ENCODE measurements around the gene MAGEL2.

The MAGEL2 gene

GRCh38 chr15:23647421-23648370 is at the start of gene MAGEL2:
Gene MAGEL2 (minus strand): TSS chr15:23647867. CDS start chr15:23647742, 125 bp downstream.
- TF ChIP-seq, protein P1, sequence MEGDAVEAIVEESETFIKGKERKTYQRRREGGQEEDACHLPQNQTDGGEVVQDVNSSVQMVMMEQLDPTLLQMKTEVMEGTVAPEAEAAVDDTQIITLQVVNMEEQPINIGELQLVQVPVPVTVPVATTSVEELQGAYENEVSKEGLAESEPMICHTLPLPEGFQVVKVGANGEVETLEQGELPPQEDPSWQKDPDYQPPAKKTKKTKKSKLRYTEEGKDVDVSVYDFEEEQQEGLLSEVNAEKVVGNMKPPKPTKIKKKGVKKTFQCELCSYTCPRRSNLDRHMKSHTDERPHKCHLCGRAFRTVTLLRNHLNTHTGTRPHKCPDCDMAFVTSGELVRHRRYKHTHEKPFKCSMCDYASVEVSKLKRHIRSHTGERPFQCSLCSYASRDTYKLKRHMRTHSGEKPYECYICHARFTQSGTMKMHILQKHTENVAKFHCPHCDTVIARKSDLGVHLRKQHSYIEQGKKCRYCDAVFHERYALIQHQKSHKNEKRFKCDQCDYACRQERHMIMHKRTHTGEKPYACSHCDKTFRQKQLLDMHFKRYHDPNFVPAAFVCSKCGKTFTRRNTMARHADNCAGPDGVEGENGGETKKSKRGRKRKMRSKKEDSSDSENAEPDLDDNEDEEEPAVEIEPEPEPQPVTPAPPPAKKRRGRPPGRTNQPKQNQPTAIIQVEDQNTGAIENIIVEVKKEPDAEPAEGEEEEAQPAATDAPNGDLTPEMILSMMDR (IDR thresholded peaks at IDR 0.05): no peak
- TF ChIP-seq ZFX (IDR thresholded peaks at IDR 0.05; ENCODE audit: borderline replicate concordance): no peak
- no peak within 1 kb of the TSS for H3K27ac ChIP-seq

GRCh38 chr15:23695282-23695681 is 47.6 kb upstream of the MAGEL2 start:
- no peak for TF ChIP-seq ZFX (IDR thresholded peaks at IDR 0.05; ENCODE audit: borderline replicate concordance)
- TF ChIP-seq, protein P1 (IDR thresholded peaks at IDR 0.05): no peak
- no peak overlapping the region for H3K27ac ChIP-seq

DNA sequence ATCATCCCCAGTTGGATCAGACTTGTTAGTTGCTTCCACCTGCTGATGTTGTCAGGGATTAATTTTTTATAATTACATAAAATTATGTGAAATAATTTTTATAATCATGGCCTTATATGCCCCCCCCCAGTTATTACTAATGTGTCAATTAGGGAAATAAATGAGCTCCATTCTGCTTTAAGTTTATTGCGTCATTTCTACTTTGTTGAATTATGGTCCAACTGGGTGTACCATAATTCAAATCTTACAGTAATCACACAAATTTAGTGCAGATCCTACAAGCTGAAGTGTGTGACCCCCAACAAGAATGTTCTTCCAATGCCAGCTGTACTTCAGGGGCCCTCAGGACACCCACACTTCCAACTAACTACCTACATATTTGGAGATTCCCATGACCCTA is 46.9 kb upstream of the MAGEL2 start:
- no peak overlapping the region for H3K27ac ChIP-seq
- TF ChIP-seq, protein P1 (IDR thresholded peaks at IDR 0.05): no peak
- no peak for TF ChIP-seq ZFX (IDR thresholded peaks at IDR 0.05; ENCODE audit: borderline replicate concordance)

DNA sequence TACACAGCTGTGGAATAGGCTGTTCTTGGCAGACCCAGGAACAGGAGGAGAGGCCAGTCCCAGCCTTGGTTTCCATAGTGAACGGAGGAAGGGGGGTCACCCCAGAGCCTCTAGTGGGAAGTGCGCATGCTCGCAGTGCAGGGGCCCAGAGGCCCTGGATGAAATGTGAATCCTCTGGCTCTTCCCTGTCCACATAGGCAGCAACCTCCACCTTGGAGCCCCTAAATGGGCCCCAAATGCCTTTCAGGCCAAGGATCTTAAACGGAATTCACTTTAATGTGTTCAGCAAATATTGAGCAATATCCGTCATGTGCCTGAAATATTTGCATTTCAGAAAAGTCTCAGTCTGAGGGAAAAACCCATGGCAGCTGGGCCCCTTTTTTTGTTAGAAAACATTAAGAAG is 42.8 kb upstream of the MAGEL2 start:
- H3K27ac ChIP-seq: no peak overlapping the region
- no peak for TF ChIP-seq ZFX (IDR thresholded peaks at IDR 0.05; ENCODE audit: borderline replicate concordance)
- TF ChIP-seq, protein P1 (IDR thresholded peaks at IDR 0.05): no peak

- TF ChIP-seq, protein P1 (IDR thresholded peaks at IDR 0.05): no peak
- no peak for TF ChIP-seq ZFX (IDR thresholded peaks at IDR 0.05; ENCODE audit: borderline replicate concordance)
- no peak overlapping the region for H3K27ac ChIP-seq
Measured at GRCh38 chr15:23690015-23690414, 42.3 kb upstream of the MAGEL2 start.

DNA sequence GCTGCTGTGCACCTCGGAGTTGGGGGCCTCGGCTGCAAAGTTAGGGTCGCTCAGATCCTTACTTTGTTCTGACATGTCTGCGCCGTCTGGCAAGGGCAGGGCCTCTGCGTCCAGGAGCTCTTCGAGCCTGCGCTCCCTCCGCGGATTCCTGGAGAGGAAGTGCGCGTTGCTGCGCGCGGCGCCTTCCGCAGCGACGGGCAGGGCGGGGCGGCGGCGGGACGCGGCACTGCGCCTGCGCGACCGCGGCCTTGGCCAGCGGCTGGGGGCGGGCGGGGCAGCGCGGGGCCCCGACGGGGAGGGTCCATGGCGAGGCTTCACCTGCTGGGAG is 39.4 kb upstream of the MAGEL2 start, which contains the start of gene NDN:
NDN (minus strand) TSS at position 163 of the 328 bp plus-strand sequence; CDS start at position 75, 88 bp downstream.
- H3K27ac ChIP-seq: no peak within 1 kb of the TSS
- TF ChIP-seq ZFX (IDR thresholded peaks at IDR 0.05; ENCODE audit: borderline replicate concordance): no peak
- TF ChIP-seq, protein P1 (IDR thresholded peaks at IDR 0.05): no peak
